ENCODE measurements around the gene AASDHPPT.

GRCh38 chr11:106131998-106132397 is 54.5 kb downstream of the AASDHPPT start:
- TF ChIP-seq POLR2A (IDR thresholded peaks at IDR 0.05) (no peak), CTCF (IDR thresholded peaks at IDR 0.05) (no peak)

All from stomach (tissue), 4 donors.